Measurements from ENCODE around the gene VASH2.

GRCh38 chr1:212945056-212945455 lies 5.3 kb upstream of the VASH2 start:
- TF ChIP-seq CTCF (IDR thresholded peaks at IDR 0.05 in 4 of 5, conservative IDR thresholded peaks at IDR 0.05 in 1 of 5), result no peak
- TF ChIP-seq POLR2A (IDR thresholded peaks at IDR 0.05), result no peak

Measured in gastrocnemius medialis (tissue), 4 donors.